Right atrium auricular region (tissue), 2 donors: ENCODE results near the gene TP53I11. TPM values are rescaled to one million over a fixed set of nuclear protein-coding genes. Genes with fewer than 3 reads are reported as not detected.

ENCODE experiments used
- DNase-seq: peaks from one replicate; pipeline ENCODE4 v3.0.0-alpha.2; 2019; ENCODE audit warnings: low spot score
- H3K27ac ChIP-seq, 2 donors: fragments of 200-600 bp; sonication (generic); 1 replicate in 1 of 2; 2 replicates in 1 of 2; pipeline ENCODE4 v1.5.1; 2016 to 2019
- H3K27me3 ChIP-seq, 2 donors: fragments of 200-600 bp; sonication (generic); one replicate each; pipeline versions ENCODE4 v1.5.1 to v1.6.0; 2017 to 2019
- H3K36me3 ChIP-seq: fragments of 200-600 bp; sonication (generic); one replicate; pipeline ENCODE4 v1.5.1; 2016
- H3K4me1 ChIP-seq, 2 donors: fragments of 200-600 bp; sonication (generic); one replicate each; pipeline versions ENCODE4 v1.5.1 to v1.6.0; 2017 to 2019
- H3K4me3 ChIP-seq, 2 donors: fragments of 200-600 bp; sonication (generic); 1 replicate in 1 of 2; 2 replicates in 1 of 2; pipeline ENCODE4 v1.5.1; 2017 to 2019; ENCODE audit warnings: mild to moderate bottlenecking in 1 of 2, moderate library complexity in 1 of 2
- H3K9me3 ChIP-seq, 2 donors: fragments of 200-600 bp; sonication (generic); one replicate each; pipeline ENCODE4 v1.5.1; 2019
- total RNA-seq, 2 donors: library from RNA; depleted of rRNA; stranded (reverse); fragments of >200 nt; gene quantifications; one replicate each; pipeline ENCODE4 v1.1.0, GENCODE V29; 2016
- TF ChIP-seq, protein P1 (sequence below), 2 donors: fragments of 200-600 bp; sonication (generic); IDR thresholded peaks; one replicate each; pipeline ENCODE4 v1.5.1; 2019; ENCODE audit warnings: antibody characterized with exemption in 2 of 2

Gene TP53I11
- total RNA-seq, 2 donors from 2014 or later: 46.7 to 89.0 TPM

GRCh38 chr11:44977493-44977984 lies 26.9 kb upstream of the TP53I11 start:
- H3K36me3 ChIP-seq: no peaks in the 10 kb centered on the region
- H3K27ac ChIP-seq: no peak overlapping the region
- no peaks in the 10 kb centered on the region for H3K27me3 ChIP-seq
- no peaks in the 10 kb centered on the region for H3K9me3 ChIP-seq
- H3K4me3 ChIP-seq: no peak overlapping the region
- H3K4me1 ChIP-seq: peaks cover 0 to 26% of the 10 kb centered on the region in 2 donors
- no peak for DNase-seq
- TF ChIP-seq, protein P1, sequence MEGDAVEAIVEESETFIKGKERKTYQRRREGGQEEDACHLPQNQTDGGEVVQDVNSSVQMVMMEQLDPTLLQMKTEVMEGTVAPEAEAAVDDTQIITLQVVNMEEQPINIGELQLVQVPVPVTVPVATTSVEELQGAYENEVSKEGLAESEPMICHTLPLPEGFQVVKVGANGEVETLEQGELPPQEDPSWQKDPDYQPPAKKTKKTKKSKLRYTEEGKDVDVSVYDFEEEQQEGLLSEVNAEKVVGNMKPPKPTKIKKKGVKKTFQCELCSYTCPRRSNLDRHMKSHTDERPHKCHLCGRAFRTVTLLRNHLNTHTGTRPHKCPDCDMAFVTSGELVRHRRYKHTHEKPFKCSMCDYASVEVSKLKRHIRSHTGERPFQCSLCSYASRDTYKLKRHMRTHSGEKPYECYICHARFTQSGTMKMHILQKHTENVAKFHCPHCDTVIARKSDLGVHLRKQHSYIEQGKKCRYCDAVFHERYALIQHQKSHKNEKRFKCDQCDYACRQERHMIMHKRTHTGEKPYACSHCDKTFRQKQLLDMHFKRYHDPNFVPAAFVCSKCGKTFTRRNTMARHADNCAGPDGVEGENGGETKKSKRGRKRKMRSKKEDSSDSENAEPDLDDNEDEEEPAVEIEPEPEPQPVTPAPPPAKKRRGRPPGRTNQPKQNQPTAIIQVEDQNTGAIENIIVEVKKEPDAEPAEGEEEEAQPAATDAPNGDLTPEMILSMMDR (IDR thresholded peaks at IDR 0.05): no peak

- DNase-seq: no peak
- Histone ChIP-seq H3K27me3 (no peaks in the 10 kb centered on the region), H3K9me3 (no peaks in the 10 kb centered on the region), H3K36me3 (no peaks in the 10 kb centered on the region), H3K4me3 (no peak overlapping the region), H3K27ac (no peak overlapping the region), H3K4me1 (peaks cover 0 to 28% of the 10 kb centered on the region in 2 donors)
- TF ChIP-seq, protein P1 (IDR thresholded peaks at IDR 0.05): no peak
Observed at GRCh38 chr11:44976576-44976975, 25.9 kb upstream of the TP53I11 start.

GRCh38 chr11:44974402-44975000 lies 23.8 kb upstream of the TP53I11 start:
- Histone ChIP-seq H3K4me3 (no peak overlapping the region), H3K4me1 (peaks cover 0 to 19% of the 10 kb centered on the region in 2 donors), H3K9me3 (no peaks in the 10 kb centered on the region), H3K36me3 (no peaks in the 10 kb centered on the region), H3K27ac (no peak overlapping the region), H3K27me3 (no peaks in the 10 kb centered on the region)
- DNase-seq: no peak
- TF ChIP-seq, protein P1 (IDR thresholded peaks at IDR 0.05): no peak

GRCh38 chr11:44973632-44974401 lies 23.1 kb upstream of the TP53I11 start:
- peaks cover 0 to 19% of the 10 kb centered on the region in 2 donors for H3K4me1 ChIP-seq
- DNase-seq: no peak
- H3K4me3 ChIP-seq: no peak overlapping the region
- H3K27ac ChIP-seq: no peak overlapping the region
- H3K9me3 ChIP-seq: no peaks in the 10 kb centered on the region
- no peaks in the 10 kb centered on the region for H3K27me3 ChIP-seq
- TF ChIP-seq, protein P1 (IDR thresholded peaks at IDR 0.05): no peak
- no peaks in the 10 kb centered on the region for H3K36me3 ChIP-seq

GRCh38 chr11:44972746-44973435 lies 22.2 kb upstream of the TP53I11 start:
- TF ChIP-seq, protein P1 (IDR thresholded peaks at IDR 0.05): no peak
- Histone ChIP-seq H3K9me3 (no peaks in the 10 kb centered on the region), H3K4me1 (peaks cover 0 to 19% of the 10 kb centered on the region in 2 donors), H3K4me3 (no peak overlapping the region), H3K27ac (no peak overlapping the region), H3K36me3 (no peaks in the 10 kb centered on the region), H3K27me3 (no peaks in the 10 kb centered on the region)
- DNase-seq: no peak
